IPS-18a (cell line): ENCODE measurements around the gene GIT1.

ENCODE experiments used
- H3K27ac ChIP-seq: one replicate; pipeline ENCODE4 v1.5.1; 2013; ENCODE audit warnings: low read length
- H3K27me3 ChIP-seq: one replicate; pipeline ENCODE4 v1.6.1; 2013; ENCODE audit warnings: mild to moderate bottlenecking, low read length; ENCODE audit not compliant: control insufficient read depth, insufficient read depth
- H3K36me3 ChIP-seq: one replicate; pipeline ENCODE4 v1.6.1; 2013; ENCODE audit warnings: low read depth, low read length; ENCODE audit not compliant: control insufficient read depth
- H3K4me1 ChIP-seq: one replicate; pipeline ENCODE4 v1.6.1; 2013; ENCODE audit warnings: low read depth, low read length; ENCODE audit not compliant: control insufficient read depth
- H3K4me3 ChIP-seq: one replicate; pipeline ENCODE4 v1.5.1; 2013; ENCODE audit warnings: low read length
- H3K9ac ChIP-seq: one replicate; pipeline ENCODE4 v1.6.1; 2013; ENCODE audit warnings: mild to moderate bottlenecking, low read length, moderate library complexity
- H3K9me3 ChIP-seq: one replicate; pipeline ENCODE4 v1.6.1; 2013; ENCODE audit warnings: low read depth, low read length; ENCODE audit not compliant: control insufficient read depth

The GIT1 gene

GRCh38 chr17:29590411-29591145 is 1.1 kb upstream of the GIT1 start:
- peak overlapping the region; percentile 67 for H3K9ac ChIP-seq
- H3K9me3 ChIP-seq, result no peaks in the 10 kb centered on the region
- H3K27me3 ChIP-seq, result peaks cover 8% of the 10 kb centered on the region
- no peak overlapping the region for H3K27ac ChIP-seq
- H3K36me3 ChIP-seq, result no peaks in the 10 kb centered on the region
- peak overlapping the region; percentile 82 for H3K4me3 ChIP-seq
- H3K4me1 ChIP-seq, result peaks cover 35% of the 10 kb centered on the region

GRCh38 chr17:29588562-29589411 is 661 bp downstream of the GIT1 start:
- H3K27me3 ChIP-seq, result peaks cover 8% of the 10 kb centered on the region
- no peaks in the 10 kb centered on the region for H3K36me3 ChIP-seq
- peak overlapping the region; percentile 69 for H3K4me3 ChIP-seq
- no peak overlapping the region for H3K27ac ChIP-seq
- H3K9me3 ChIP-seq, result no peaks in the 10 kb centered on the region
- H3K4me1 ChIP-seq, result peaks cover 45% of the 10 kb centered on the region
- peak overlapping the region; percentile 43 for H3K9ac ChIP-seq

DNA sequence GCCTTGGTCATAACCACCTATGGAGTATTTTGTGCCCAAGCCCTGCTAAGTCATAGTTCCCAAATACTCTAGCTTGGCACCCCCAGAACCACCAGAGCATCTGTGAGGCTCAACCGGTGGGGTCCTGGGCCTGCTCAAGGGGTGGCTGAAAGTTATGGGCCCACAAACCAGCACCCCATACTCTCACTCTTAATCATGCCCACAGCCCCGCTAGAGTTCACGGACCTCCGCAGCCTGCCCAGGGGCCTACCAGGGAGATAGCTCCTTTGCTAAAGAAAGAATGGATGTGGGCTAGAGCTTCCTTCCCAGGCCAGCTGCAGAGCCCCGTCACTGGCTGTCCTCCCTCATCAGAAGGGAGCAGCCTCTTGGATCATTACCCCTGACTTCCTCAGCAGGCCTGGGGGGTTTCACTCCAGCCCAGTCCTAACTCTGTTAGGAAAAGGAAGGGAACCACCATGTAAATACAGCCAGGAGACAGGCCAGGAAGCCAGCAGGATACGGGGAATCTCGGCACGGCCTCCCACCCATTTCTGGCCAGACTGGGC is 1.4 kb downstream of the GIT1 start:
- Histone ChIP-seq H3K9ac (no peak overlapping the region), H3K9me3 (no peaks in the 10 kb centered on the region), H3K36me3 (no peaks in the 10 kb centered on the region), H3K27ac (no peak overlapping the region), H3K4me3 (peak overlapping the region; percentile 69), H3K27me3 (peaks cover 8% of the 10 kb centered on the region), H3K4me1 (peaks cover 45% of the 10 kb centered on the region)

DNA sequence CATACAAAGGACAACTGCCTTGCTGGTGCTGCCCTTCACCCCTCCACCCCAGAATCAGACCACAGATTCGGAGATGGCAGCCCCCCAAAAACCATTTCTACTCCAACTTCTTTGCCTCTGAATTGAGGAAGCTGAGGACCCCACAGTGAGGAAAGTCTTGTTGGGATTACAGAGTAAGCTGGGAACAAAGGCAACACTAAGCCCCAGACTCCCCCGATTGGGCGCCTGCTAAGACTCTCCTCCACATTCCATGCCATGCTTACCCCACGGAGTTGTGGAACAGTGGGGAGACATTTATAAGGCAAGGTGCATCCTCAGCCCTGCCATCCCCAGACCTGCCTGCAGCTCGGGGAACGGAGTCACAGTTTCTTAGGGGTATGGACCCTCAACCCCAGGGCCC is 1.9 kb downstream of the GIT1 start:
- Histone ChIP-seq H3K36me3 (no peaks in the 10 kb centered on the region), H3K9me3 (no peaks in the 10 kb centered on the region), H3K27me3 (peaks cover 8% of the 10 kb centered on the region), H3K27ac (no peak overlapping the region), H3K4me3 (no peak overlapping the region), H3K9ac (no peak overlapping the region), H3K4me1 (peaks cover 44% of the 10 kb centered on the region)

DNA sequence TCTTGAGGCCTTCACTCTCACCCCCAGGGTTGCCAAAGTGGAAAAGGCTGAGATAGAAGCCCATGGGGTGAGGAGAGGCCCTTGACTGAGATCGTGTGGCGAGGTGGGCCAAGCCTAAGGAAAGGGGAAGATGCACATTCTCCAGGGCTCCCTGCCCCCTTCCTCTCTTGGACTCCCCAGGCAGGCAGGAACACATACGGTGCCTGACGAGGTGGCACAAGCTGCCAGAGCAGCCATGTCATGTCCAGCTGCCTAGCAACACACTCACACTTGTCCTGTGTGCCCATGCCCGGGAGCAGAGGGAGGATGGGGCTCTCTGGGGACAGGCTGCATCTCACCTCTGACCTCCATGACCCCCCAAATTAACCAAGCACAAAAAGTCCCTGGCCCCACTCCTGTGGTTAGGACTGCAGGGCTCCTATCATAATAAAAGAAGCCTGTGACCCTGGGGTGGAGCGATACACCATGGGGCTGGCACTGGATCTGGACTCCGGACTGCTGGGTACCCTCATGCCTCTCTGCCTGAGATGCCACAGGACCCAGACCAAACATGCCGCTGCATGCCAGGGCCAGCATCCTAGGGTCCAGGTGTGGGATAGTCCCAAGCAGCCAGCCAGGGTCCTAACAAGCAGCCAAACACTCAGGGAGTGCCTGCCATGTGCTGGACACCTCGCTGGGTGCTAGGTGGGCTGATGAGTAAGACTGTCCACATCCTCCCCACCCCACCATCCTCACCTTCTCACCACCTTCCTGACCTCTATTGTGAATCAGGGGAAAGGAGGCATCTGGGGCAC is 2.6 kb downstream of the GIT1 start:
- Histone ChIP-seq H3K4me3 (no peak overlapping the region), H3K27ac (no peak overlapping the region), H3K9ac (no peak overlapping the region)

DNA sequence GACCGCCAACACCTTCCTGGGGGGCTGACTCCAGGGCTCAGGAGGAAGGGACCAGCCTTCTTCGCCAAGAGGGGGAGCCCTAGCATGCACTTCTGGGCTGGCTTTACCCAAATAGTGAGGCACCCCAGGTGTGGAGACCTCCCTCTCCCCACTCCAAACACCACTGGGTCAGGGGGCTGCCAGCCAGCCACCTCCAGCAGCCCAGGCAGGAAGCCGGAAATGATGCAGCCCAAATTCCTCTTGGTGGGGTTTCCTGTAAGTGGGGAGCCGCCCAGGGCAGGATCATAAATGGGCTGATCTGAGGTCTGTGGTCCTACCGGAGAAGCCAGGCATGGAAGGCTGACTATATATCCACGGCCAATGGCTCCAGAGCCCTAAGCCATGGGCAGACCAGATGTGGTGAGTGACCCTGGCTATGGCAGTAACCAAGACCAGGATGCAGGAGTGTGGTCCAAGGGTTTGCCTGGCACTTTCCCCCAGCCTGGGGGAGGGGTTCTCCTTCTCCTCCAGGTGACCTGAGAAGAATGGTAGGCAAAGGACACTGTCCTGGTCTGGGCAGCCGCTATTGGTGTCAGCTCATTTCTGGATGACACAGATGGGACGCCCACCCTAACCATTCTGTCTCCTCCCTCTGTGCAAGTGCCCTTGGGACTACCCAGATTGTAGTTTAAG is 4.2 kb downstream of the GIT1 start:
- Histone ChIP-seq H3K4me3 (no peak overlapping the region), H3K27me3 (peaks cover 5% of the 10 kb centered on the region), H3K9me3 (no peaks in the 10 kb centered on the region), H3K9ac (no peak overlapping the region), H3K27ac (no peak overlapping the region), H3K4me1 (peaks cover 30% of the 10 kb centered on the region), H3K36me3 (peaks cover 4% of the 10 kb centered on the region)

More for the DNA sequence above, 2.6 kb downstream of the GIT1 start:
- H3K9me3 ChIP-seq, result no peaks in the 10 kb centered on the region
- peaks cover 8% of the 10 kb centered on the region for H3K27me3 ChIP-seq
- peaks cover 37% of the 10 kb centered on the region for H3K4me1 ChIP-seq
- peaks cover 4% of the 10 kb centered on the region for H3K36me3 ChIP-seq

DNA sequence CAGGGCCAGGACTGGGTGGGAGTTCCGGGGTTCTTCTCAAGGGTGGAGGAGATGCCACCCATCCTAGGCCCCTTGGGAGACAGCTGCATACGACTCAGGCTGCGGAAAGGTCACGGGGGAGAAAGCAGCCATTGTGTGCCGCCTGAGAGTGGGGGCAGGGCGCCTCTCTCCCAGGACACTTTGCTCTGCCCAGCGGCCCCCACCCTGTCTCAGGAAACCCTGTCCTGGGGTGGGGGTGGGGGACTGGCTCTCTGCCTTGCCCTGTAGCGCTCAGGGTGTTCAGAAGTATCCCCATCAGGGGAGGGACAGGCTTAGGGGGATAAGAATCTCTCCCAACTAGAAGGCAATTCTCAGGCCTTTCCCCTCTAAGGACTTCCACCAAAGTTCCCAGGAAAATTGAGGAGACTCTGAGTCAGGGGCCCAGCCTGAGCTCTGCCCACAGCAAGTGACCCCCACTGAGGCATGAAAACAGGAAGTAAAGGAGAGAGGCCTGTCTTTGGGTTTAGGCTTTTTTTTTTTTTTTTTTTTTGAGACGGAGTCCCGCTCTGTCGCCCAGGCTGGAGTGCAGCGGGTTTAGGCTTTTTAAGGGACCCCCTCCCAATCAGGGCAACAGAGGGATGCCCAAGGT is 4.9 kb downstream of the GIT1 start:
- H3K27ac ChIP-seq, result no peak overlapping the region
- peaks cover 4% of the 10 kb centered on the region for H3K36me3 ChIP-seq
- H3K9ac ChIP-seq, result peak overlapping the region; percentile 2
- no peak overlapping the region for H3K4me3 ChIP-seq
- H3K27me3 ChIP-seq, result no peaks in the 10 kb centered on the region
- no peaks in the 10 kb centered on the region for H3K9me3 ChIP-seq
- peaks cover 25% of the 10 kb centered on the region for H3K4me1 ChIP-seq

- Histone ChIP-seq H3K9ac (no peak overlapping the region), H3K27ac (no peak overlapping the region), H3K4me3 (no peak overlapping the region), H3K4me1 (peaks cover 25% of the 10 kb centered on the region), H3K27me3 (no peaks in the 10 kb centered on the region), H3K36me3 (peaks cover 9% of the 10 kb centered on the region), H3K9me3 (no peaks in the 10 kb centered on the region)
Observed at GRCh38 chr17:29583324-29584248, 5.9 kb downstream of the GIT1 start.

- Histone ChIP-seq H3K9ac (no peak overlapping the region), H3K27me3 (no peaks in the 10 kb centered on the region)
Observed at GRCh38 chr17:29582772-29583171, 6.7 kb downstream of the GIT1 start.

GRCh38 chr17:29582254-29582765 is 7.1 kb downstream of the GIT1 start:
- Histone ChIP-seq H3K27ac (no peak overlapping the region), H3K4me3 (no peak overlapping the region), H3K9ac (no peak overlapping the region), H3K36me3 (peaks cover 15% of the 10 kb centered on the region), H3K4me1 (peaks cover 16% of the 10 kb centered on the region), H3K9me3 (no peaks in the 10 kb centered on the region), H3K27me3 (no peaks in the 10 kb centered on the region)

More at GRCh38 chr17:29582772-29583171, 6.7 kb downstream of the GIT1 start:
- Histone ChIP-seq H3K4me1 (peaks cover 17% of the 10 kb centered on the region), H3K27ac (no peak overlapping the region), H3K4me3 (no peak overlapping the region), H3K9me3 (no peaks in the 10 kb centered on the region), H3K36me3 (peaks cover 10% of the 10 kb centered on the region)
